Measurements from ENCODE around the gene ZNF263. TPM values are rescaled to one million over a fixed set of nuclear protein-coding genes. Genes with fewer than 3 reads are reported as not detected.

The ZNF263 gene
- total RNA-seq, 1 experiment from 2014 or later: 31.4 TPM

DNA sequence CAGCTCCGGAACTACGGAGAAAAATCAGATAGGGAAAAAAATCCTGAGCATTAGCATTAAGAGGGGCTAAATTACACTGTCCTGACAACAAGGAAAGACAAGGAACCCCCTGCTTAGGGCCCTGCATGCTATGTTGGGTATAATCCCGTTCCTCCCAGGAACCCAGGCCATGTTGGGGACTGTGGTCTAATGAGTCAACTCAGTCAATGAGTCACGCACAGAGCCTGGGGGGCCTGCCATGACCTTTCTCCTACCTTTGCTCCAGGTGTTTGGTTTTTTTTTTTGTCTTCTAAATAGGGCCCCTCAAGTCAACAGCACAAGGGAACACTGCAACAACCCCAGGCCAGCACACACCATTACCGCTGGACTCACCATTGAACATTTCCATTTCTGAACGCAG, 39.4 kb upstream of the ZNF263 start:
- Histone ChIP-seq H3K9ac (ENCODE audit: low read length) (no peak overlapping the region), H3K79me2 (ENCODE audit: insufficient read depth, low read length) (no peaks in the 10 kb centered on the region), H3K9me3 (ENCODE audit: control insufficient read depth in 1 of 2, insufficient read depth in 1 of 2, low read depth in 1 of 2, low read length in 2 of 2) (peaks cover 3% of the 10 kb centered on the region in 2 experiments; a peak in 2 of 4 replicates), H3K36me3 (ENCODE audit: control insufficient read depth in 1 of 2, insufficient read depth in 2 of 2, low read length in 2 of 2) (no peaks in the 10 kb centered on the region), H2AFZ (ENCODE audit: low read depth, low read length, poor library complexity, severe bottlenecking) (no peak overlapping the region), H3K4me1 (ENCODE audit: control insufficient read depth in 1 of 2, insufficient read depth in 2 of 2, low read length in 2 of 2) (peaks cover 0 to 4% of the 10 kb centered on the region in 2 experiments; a peak in 1 of 4 replicates), H3K4me2 (ENCODE audit: low read length) (no peak overlapping the region), H4K20me1 (ENCODE audit: insufficient read depth) (no peaks in the 10 kb centered on the region), H3K9me2 (ENCODE audit: insufficient read depth) (no peaks in the 10 kb centered on the region), H3K4me3 (replicated peaks in 1 of 2; ENCODE audit: low read depth in 1 of 2, low read length in 2 of 2) (no peak overlapping the region), H3K27ac (ENCODE audit: low read depth, low read length) (no peak overlapping the region), H3K27me3 (ENCODE audit: insufficient read depth, low read length) (no peaks in the 10 kb centered on the region)
- BruUV-seq (replicated peaks): no TSS peak
- CTCF ChIA-PET: no interaction called here
- intact Hi-C loops (cut with micrococcal nuclease): no loop called here
- ATAC-seq (no peak), DNase-seq (ENCODE audit: low read depth, low spot score) (no peak)
- RAD21 ChIA-PET (ENCODE audit: low non-redundant PET in 1 of 2, low total read pairs in 2 of 2, uncharacterized antibody in 2 of 2, unreplicated experiment in 2 of 2): no interaction called here
- TF ChIP-seq SIN3A (IDR thresholded peaks at IDR 0.05; ENCODE audit: low read depth): no peak
- no peak for TF ChIP-seq POLR2AphosphoS5 (IDR thresholded peaks at IDR 0.05; ENCODE audit: low read depth, low read length)
- TF ChIP-seq MAX (IDR thresholded peaks at IDR 0.05): no peak
- no peak for TF ChIP-seq ZFX (IDR thresholded peaks at IDR 0.05)
- no peak for TF ChIP-seq EGR1 (IDR thresholded peaks at IDR 0.05; ENCODE audit: low read depth)
- TF ChIP-seq ATF3 (IDR thresholded peaks at IDR 0.05): no peak
- TF ChIP-seq ZNF274 (IDR thresholded peaks at IDR 0.05; ENCODE audit: low read depth, low read length): no peak
- TF ChIP-seq EZH2 (IDR thresholded peaks at IDR 0.05): no peak
- no peak for TF ChIP-seq ELF1 (IDR thresholded peaks at IDR 0.05; ENCODE audit: borderline replicate concordance, low read depth)
- no peak for TF ChIP-seq EZH2phosphoT487 (IDR thresholded peaks at IDR 0.05; ENCODE audit: borderline replicate concordance)
- no peak for TF ChIP-seq FOSL1 (IDR thresholded peaks at IDR 0.05; ENCODE audit: low read depth)
- no peak for TF ChIP-seq YY1 (IDR thresholded peaks at IDR 0.05; ENCODE audit: extremely low read depth, insufficient replicate concordance, low read depth, low read length)
- no peak for TF ChIP-seq TCF7L2 (IDR thresholded peaks at IDR 0.05; ENCODE audit: borderline replicate concordance, extremely low read depth, insufficient read depth, insufficient read length)
- TF ChIP-seq JUND (IDR thresholded peaks at IDR 0.05): no peak
- TF ChIP-seq, protein P1, sequence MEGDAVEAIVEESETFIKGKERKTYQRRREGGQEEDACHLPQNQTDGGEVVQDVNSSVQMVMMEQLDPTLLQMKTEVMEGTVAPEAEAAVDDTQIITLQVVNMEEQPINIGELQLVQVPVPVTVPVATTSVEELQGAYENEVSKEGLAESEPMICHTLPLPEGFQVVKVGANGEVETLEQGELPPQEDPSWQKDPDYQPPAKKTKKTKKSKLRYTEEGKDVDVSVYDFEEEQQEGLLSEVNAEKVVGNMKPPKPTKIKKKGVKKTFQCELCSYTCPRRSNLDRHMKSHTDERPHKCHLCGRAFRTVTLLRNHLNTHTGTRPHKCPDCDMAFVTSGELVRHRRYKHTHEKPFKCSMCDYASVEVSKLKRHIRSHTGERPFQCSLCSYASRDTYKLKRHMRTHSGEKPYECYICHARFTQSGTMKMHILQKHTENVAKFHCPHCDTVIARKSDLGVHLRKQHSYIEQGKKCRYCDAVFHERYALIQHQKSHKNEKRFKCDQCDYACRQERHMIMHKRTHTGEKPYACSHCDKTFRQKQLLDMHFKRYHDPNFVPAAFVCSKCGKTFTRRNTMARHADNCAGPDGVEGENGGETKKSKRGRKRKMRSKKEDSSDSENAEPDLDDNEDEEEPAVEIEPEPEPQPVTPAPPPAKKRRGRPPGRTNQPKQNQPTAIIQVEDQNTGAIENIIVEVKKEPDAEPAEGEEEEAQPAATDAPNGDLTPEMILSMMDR (IDR thresholded peaks at IDR 0.05 in 2 of 3, conservative IDR thresholded peaks at IDR 0.05 in 1 of 3; ENCODE audit: borderline replicate concordance in 1 of 3, insufficient read depth in 1 of 3, low read depth in 2 of 3, low read length in 2 of 3): no peak
- POLR2A ChIA-PET: no interaction called here
